Astrocyte of the hippocampus (primary cell): Measurements from ENCODE around the gene CACNA1D.
"Not testable (repeated sequence)": the region's sequence is repeated elsewhere in the genome, so short reads cannot be mapped to it uniquely, and the experiment has no call there.

Experiments
- DNase-seq: peaks from one replicate; pipeline ENCODE4 v3.0.0; 2011; ENCODE audit warnings: low read depth, low spot score

Gene CACNA1D

DNA sequence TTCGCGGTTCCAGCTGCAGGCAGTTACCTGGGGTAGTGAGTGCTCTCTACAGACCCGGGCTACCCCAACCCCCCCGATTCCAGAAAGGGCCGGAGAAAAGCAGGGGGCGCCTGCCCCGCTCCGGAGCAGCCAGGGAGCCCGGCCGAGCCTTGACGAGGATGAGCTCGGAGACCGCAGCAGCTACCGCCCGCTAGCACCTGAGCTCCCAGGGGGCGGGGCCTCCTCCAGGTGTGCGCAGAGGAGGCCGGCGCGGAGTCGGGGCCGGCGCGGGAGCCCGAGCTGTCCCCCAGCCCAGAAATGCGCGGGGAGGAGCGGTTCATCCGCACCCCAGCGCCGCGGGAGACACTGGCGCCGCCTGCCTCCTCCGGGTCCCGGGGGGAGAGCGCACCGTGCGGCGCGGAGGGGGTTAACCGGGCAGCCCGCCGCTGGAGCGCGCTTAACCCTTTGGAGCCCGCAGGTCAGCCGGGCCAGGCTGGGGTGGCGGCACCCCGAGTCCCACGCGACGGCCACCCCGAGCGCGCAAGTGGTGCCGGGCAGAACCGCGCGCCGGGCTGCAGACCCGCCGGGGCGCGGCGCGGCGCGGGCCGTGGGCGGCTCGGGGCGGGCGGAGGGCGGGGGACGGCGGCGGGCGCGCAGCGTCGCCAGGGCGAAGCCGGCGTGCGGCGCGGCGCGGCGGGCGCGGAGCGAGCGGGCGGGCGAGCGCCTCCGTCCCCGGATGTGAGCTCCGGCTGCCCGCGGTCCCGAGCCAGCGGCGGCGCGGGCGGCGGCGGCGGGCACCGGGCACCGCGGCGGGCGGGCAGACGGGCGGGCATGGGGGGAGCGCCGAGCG, at the start of gene CACNA1D:
TSS of gene CACNA1D (plus strand) at position 649 of the 829 bp plus-strand sequence. CDS start 556 bp downstream, outside the sequence.
- peak; percentile 46 for DNase-seq

- no peak for DNase-seq
Measured at GRCh38 chr3:53457068-53457467, 37.3 kb upstream of the CACNA1D start.

DNA sequence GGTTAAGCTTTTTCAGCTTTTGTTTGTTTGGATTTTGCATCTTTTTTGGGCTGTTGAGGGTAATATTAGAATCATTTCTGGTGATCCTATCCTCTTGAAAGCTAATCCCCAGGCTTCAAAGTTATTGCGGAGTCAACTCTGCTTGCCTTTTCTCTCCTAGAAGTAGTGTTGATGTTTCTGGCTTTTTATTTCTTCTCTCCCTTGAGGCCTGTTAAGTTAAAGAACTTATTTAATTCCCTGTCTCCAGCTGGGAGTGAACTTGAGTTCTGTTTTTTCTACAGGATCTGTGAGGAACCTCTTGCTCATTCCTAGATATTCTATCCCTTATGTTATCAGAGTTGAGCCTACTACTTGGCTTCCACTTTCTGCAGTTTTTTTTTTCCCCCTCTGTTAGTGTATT, 34.1 kb upstream of the CACNA1D start:
- DNase-seq: no peak

GRCh38 chr3:53464424-53464823, 30.0 kb upstream of the CACNA1D start:
- DNase-seq: peak; percentile 64

DNA sequence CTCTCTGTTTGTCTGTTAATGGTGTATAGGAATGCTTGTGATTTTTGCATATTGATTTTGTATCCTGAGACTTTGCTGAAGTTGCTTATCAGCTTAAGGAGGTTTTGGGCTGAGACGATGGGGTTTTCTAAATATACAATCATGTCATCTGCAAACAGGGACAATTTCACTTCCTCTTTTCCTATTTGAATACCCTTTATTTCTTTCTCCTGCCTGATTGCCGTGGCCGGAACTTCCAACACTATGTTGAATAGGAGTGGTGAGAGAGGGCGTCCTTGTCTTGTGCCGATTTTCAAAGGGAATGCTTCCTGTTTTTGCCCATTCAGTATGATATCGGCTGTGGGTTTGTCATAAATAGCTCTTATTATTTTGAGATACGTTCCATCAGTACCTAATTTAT, 24.7 kb upstream of the CACNA1D start:
- DNase-seq: not testable (repeated sequence)

GRCh38 chr3:53473422-53473821, 21.0 kb upstream of the CACNA1D start:
- DNase-seq: no peak

GRCh38 chr3:53476372-53476771, 18.0 kb upstream of the CACNA1D start:
- DNase-seq: not testable (repeated sequence)

- DNase-seq: not testable (repeated sequence)
Measured at GRCh38 chr3:53477689-53478088, 16.7 kb upstream of the CACNA1D start.

DNA sequence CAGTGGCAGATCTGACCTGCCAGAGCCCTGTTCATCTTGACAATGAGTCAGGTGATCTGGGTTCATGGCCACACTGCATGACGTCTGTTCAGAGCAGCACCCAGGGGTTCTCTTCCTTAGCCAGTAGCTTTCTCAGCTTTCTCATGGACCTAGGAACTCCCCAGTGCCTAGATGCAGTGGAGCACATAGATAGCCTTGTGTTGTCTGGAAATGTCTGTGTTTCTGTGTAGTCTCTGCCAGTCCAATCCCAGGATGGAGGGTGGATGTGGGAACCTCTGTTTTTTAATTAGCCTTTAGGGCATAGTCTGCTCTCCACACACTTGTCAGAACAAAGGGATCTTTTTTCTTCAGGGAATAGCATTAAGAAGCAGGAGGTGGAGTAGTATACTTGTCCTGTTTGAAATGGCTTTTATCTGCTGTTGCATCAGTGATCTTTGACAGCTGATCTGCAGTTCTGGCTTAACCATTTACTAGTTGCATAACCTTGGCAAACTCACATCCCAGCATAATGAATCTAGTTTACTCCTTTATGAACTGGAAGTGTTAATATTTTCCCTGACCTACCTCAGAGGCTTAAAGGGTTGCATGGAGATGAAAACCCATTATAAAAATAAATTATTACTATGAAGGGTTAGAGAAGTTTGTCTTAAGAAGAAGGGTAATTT, 16.1 kb upstream of the CACNA1D start:
- peak; percentile 12 for DNase-seq

DNA sequence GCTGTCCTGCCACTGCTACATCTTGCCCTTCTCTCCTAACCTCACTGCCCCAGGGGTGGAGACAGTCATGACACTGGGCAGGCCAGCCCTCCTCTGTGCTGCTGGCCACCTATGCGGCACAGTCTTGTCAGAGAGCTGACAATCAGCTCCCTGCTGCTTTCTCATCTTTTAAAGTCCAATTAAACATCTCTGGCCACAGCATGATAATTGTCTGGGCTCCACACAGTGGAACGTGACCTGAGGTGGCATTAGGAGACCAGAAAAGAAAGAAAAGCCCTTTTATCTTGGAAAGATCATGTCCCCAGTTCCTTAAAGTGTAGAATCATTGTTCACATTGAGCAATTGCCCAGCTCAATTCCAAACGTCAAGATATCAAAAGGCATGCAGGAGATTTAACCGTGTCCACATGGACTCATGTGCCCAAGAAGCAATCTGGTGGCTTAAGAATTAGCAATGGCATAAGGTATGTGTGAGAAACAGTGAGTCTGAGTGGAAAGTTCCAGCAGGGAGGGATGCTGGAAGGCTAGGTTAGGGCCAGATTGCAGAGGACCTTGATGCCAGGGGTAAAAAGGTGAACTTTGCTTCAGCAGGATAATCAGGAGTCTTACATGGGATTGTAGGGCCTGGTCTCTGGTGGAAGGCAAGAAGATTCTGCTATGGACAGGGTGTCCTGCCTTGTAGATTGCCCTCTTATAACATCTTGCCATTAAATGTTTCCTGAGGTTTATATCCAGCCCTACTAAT, 15.3 kb upstream of the CACNA1D start:
- no peak for DNase-seq

DNA sequence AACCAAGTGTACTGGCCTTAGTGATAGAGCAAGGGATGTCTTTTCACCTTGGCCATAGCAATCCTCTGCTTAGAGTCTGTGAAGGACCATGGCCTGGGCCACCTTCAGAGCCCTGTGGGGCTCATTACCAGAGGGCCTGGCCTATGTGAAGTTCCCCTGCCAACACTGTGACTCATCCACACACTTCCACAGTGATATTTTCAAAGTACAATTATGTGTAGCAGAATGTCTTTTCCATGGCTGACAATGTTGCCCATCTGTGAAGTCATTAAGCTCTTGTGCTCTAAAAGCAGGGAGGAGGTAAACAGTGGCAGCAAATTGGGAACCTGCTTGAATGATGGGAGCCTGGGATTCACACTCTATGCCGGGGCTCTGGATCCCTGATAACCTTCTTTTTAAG, 12.2 kb upstream of the CACNA1D start:
- DNase-seq: peak; percentile 25

DNA sequence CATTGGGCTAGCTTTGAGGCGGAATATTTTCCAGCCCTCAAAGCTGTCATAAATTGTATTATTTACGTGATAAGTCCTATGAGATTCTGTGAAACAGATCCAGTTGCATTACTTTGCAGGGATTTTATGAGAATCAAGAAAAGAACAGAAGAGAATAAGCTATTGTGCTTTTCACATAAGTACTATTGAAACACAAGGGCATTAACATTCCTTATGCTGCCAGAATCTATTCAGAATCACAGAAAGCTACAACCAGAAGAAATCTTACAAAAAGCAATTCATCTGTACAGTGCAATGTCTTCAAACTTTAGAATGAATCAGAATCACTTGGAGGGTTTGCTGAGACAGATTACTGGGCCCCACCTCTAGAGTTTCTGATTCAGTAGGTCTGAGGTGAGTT, 10.6 kb upstream of the CACNA1D start:
- no peak for DNase-seq

- no peak for DNase-seq
Measured at GRCh38 chr3:53484984-53485383, 9.4 kb upstream of the CACNA1D start.

GRCh38 chr3:53485675-53486403, 8.6 kb upstream of the CACNA1D start:
- no peak for DNase-seq

GRCh38 chr3:53486961-53487654, 7.3 kb upstream of the CACNA1D start:
- no peak for DNase-seq

- DNase-seq: no peak
Measured at GRCh38 chr3:53489386-53489785, 5.0 kb upstream of the CACNA1D start.

DNA sequence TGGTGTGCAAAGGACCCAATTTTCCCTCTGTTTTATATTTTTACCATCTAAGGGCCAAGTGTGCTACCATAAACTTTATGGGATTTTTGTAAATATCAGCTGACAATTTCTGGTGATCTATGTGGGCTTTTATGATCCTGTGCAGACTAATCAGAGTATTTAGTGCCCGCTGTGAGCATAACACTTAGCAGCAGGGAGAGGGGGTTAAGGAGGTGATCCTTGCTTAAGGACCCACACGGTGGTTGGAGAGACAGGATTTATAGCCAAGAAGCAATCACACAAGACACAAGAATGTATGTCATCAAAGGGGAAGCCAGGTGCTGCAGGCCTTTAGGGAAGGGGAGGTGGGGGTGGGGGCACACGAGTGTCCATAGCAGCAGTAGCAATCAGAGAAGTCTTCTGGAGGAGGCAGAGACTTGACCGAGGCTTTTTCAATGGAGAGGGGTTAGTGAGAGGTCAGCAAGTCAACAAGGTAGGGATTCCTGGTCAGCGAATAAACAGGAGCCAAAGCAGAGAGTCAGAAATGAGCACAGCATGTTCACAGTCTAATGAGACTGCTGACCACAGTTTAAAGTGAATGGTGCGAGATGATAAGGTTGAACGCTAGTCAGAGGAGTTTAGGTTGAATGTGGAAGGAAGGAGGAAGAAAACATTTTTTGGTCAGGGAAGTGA, 4.5 kb upstream of the CACNA1D start:
- DNase-seq: no peak

- DNase-seq: no peak
Measured at GRCh38 chr3:53490459-53490968, 3.9 kb upstream of the CACNA1D start.

DNA sequence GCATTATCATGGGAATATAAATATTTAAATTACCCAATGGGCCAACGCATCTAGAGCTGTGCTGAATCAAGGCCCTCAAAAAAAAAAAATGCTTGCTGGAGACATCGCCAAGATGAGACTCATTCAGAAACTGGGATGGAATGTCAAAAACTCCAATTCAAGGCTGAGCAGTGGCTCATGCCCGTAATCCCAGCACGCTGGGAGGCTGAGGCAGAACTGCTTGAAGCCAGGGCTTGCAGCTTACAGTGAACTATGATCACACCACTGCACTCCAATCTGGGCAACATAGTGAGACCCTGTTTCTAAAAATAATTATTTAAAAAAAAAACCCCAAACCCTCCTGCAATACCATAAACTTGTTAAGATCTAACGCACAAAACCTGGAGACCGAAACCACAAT, 3.1 kb upstream of the CACNA1D start:
- DNase-seq: no peak

DNA sequence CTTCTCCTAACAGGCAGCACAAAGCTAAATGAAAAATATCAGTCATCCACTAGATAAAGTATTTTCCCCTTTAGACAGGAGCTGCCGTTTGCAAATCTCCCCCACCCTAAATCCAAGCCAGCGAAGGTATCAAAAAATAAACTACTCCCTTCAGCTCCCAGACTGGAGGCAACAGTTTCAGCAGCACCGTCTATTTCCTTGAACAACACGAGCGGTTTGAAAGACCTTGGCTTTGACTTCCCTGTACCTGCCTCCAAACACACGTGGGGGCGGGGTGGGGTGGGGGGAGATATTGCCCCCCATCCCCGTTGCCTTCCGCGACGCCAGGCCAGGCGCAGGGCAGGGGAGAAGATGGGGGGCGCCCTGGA, 832 bp upstream of the CACNA1D start:
- no peak for DNase-seq
